ENCODE measurements around the gene SBK1.
A peak's percentile ranks its signal among the peaks of the same experiment; 100 is the strongest.
"Not testable (repeated sequence)": the region's sequence is repeated elsewhere in the genome, so short reads cannot be mapped to it uniquely, and the experiment has no call there.

SBK1 gene

GRCh38 chr16:28291651-28292626 is at the start of gene SBK1:
TSS of gene SBK1 (plus strand) at chr16:28292525. CDS start at chr16:28317392, 24,867 bp downstream.
- peak; percentile 81 for DNase-seq (ENCODE audit: low spot score)

GRCh38 chr16:28249483-28249882 is 42.8 kb upstream of the SBK1 start:
- DNase-seq (ENCODE audit: low spot score) = not testable (repeated sequence)

- no peak for DNase-seq (ENCODE audit: low spot score)
Measured at GRCh38 chr16:28250999-28251398, 41.3 kb upstream of the SBK1 start.

GRCh38 chr16:28254158-28254557 is 38.2 kb upstream of the SBK1 start:
- DNase-seq (ENCODE audit: low spot score) = no peak

- DNase-seq (ENCODE audit: low spot score) = no peak
Measured at GRCh38 chr16:28255838-28256237, 36.5 kb upstream of the SBK1 start.

GRCh38 chr16:28257256-28257655 is 35.1 kb upstream of the SBK1 start:
- no peak for DNase-seq (ENCODE audit: low spot score)

GRCh38 chr16:28258567-28258966 is 33.8 kb upstream of the SBK1 start:
- no peak for DNase-seq (ENCODE audit: low spot score)

GRCh38 chr16:28259091-28259780 is 33.1 kb upstream of the SBK1 start:
- DNase-seq (ENCODE audit: low spot score) = no peak

- no peak for DNase-seq (ENCODE audit: low spot score)
Measured at GRCh38 chr16:28259781-28260150, 32.6 kb upstream of the SBK1 start.

GRCh38 chr16:28260193-28260592 is 32.1 kb upstream of the SBK1 start:
- DNase-seq (ENCODE audit: low spot score) = no peak

- no peak for DNase-seq (ENCODE audit: low spot score)
Measured at GRCh38 chr16:28261942-28262341, 30.4 kb upstream of the SBK1 start.

GRCh38 chr16:28263305-28263704 is 29.0 kb upstream of the SBK1 start:
- DNase-seq (ENCODE audit: low spot score) = no peak

- no peak for DNase-seq (ENCODE audit: low spot score)
Measured at GRCh38 chr16:28264656-28265055, 27.7 kb upstream of the SBK1 start.

- no peak for DNase-seq (ENCODE audit: low spot score)
Measured at GRCh38 chr16:28265822-28266221, 26.5 kb upstream of the SBK1 start.

- DNase-seq (ENCODE audit: low spot score) = no peak
Measured at GRCh38 chr16:28267356-28267755, 25.0 kb upstream of the SBK1 start.

- no peak for DNase-seq (ENCODE audit: low spot score)
Measured at GRCh38 chr16:28273511-28273910, 18.8 kb upstream of the SBK1 start.

- no peak for DNase-seq (ENCODE audit: low spot score)
Measured at GRCh38 chr16:28274676-28275075, 17.6 kb upstream of the SBK1 start.

GRCh38 chr16:28276301-28276700 is 16.0 kb upstream of the SBK1 start:
- no peak for DNase-seq (ENCODE audit: low spot score)

GRCh38 chr16:28277537-28278388 is 14.6 kb upstream of the SBK1 start:
- peak; percentile 77 for DNase-seq (ENCODE audit: low spot score)

- no peak for DNase-seq (ENCODE audit: low spot score)
Measured at GRCh38 chr16:28279006-28279405, 13.3 kb upstream of the SBK1 start.

- DNase-seq (ENCODE audit: low spot score) = peak; percentile 43
Measured at GRCh38 chr16:28280881-28281836, 11.2 kb upstream of the SBK1 start.
